LoVo (cell line): ENCODE measurements around the gene MGAT5B.

Experiments
- DNase-seq: peaks from one replicate; pipeline ENCODE4 v3.0.0-alpha.2; 2016; ENCODE audit warnings: low spot score

The MGAT5B gene

DNA sequence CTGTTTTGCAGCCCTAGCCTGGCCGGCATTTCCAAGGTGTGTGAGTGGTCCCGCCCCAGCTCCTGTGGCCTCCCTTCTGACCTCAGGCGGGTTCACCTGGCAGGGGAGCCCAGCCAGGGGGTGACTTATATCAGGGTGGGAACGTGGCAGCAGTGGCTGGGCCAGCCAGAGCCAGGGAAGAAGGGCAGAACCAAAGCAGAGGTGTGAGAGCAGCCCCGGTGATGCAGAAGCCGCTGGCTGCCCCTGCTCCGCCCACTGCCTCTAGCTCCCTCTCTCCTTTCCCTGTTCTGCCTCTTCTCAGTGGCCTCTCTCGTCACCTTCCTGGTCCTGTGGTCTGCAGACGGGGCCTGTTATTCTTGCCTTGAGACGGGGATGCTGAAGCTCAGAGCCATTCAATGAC is 12.1 kb downstream of the MGAT5B start:
- no peak for DNase-seq

- no peak for DNase-seq
Observed at GRCh38 chr17:76880971-76881370, 12.8 kb downstream of the MGAT5B start.

GRCh38 chr17:76881408-76881807 is 13.2 kb downstream of the MGAT5B start:
- no peak for DNase-seq

- no peak for DNase-seq
Observed at GRCh38 chr17:76881966-76882365, 13.8 kb downstream of the MGAT5B start.

DNA sequence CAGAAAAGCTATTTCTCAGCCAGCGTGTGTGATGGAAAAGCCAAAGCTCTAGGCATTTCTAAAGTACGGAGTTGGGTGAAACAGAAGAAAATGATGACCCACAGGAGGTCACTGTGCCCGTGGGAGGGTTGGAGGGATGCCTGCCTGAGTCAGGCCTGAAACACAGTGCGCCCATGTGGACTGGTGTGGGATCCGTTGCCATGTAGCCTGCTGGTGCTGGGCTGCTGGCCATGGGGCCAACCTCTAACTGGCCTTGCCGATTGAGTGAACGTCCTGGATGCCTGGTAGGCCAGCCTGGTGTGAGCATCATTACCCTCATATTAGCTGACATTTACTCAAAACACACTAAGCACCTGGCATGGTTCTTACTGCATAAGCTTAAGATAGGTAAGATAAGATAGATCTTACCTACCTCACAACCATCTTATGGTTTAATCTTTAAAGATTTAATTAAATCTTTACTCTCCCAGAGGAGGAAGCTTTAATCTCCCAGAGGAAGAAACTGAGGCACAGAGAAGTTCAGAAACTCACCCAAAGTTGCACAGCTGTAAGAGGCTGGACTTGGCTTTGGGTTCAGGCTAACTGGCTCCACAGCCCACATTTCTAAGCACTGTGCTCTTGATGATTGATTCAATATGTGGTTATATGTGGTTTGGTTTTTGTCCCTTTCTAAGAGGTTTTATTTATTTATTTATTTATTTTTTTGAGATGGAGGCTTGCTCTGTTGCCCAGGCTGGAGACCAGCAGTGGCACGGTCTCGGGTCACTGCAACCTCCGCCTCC is 15.7 kb downstream of the MGAT5B start:
- no peak for DNase-seq

DNA sequence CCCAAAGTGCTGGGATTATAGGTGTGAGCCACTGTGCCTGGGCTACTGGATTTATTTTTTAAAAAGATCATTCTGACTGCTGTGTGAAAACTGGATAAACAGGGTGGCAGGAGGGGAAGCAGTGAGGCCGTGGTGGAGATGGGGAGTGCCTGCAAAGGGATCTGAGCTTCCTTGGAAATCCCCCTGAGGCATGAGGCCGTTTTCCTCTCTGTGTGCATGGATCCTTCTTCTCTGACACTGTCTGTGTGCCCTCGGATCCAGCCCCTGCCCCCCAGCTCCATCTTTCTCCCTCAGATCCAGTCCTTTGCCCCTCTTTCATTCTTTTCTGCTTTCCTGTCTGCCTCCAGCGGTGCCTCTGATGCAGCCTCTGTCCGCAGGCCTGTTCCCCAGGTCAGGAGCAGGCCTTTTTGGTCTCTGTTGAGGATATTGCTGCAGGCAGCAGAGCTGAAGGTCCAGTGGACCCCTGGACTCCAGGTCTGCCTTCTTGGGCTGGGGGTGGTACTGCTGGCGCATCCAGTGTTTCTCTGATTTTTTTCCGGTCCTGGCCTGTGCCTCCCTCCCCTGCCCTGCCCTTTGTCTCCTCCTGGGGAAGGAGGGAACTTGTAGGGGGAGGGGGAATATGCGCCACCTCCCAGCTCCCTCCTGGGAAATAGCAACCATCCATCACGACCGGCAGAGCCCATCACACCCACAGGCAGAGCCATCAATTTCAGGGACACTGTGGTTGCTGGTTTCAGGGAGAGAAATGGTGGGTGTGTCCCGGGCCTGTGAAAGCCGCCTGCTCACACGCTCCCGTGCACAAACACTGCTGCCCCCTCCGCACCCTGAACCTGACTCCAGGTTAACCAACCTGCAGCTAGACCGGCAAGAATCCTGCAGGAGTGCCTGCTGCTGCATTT is 17.0 kb downstream of the MGAT5B start:
- DNase-seq = no peak

DNA sequence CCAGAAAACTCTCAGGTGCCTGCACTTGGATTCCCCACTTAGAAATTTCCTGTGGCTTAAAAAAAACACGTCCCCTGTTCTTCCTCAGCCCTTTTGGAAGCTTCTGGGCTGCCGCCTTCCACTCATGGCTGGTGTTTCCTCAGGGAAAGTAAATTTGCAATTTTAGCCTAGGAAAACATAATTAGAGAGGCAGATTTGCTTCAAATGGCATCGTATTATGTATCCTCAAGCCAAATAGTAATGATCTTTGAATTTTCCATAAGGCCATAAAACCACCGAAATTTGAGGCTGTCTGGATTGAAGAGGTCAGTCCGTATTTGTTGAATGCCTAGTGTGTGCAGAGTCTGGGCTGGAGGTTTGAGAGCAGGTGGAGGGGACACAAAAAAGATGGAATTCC is 17.7 kb downstream of the MGAT5B start:
- no peak for DNase-seq

DNA sequence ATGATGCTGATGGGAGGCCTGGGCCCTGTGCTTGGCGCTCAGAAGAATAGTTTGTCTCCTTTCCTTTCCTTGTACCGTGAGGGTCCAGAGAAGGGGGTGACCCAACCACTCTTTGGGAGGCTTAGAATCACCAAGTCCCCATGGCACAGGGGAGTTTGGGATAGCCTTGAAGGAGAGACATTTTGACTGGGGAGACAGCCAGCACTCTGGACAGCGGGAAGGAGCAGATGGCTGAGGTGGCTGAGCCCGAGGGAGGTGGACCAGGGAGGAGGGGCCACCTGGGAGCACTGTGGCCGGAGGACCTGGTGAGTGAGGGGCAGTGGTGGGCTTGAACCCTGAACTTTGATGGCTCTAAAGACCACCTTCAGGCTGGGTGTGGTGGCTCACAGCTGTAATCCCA is 18.2 kb downstream of the MGAT5B start:
- no peak for DNase-seq

- no peak for DNase-seq
Observed at GRCh38 chr17:76887802-76888201, 19.6 kb downstream of the MGAT5B start.

GRCh38 chr17:76888661-76889060 is 20.5 kb downstream of the MGAT5B start:
- no peak for DNase-seq

DNA sequence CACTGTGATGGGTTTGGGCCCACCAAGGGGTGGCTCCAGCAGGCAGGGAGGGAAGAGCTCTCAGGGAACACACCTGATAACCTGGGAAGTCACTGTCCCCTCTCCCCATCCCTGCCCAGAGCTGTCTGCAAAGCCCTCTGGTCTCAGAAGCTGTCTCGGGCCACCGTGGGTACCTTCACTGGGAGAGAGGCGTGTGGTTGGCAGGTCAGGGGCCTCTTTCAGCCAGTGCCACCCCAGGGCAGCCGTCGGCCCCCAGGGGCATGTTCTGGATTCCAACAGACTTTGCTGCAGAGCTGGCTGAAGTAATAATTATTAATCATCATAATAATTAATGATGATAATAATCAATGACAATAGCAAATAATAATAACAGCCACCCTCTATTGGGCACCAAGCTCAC is 21.1 kb downstream of the MGAT5B start:
- no peak for DNase-seq

- DNase-seq = no peak
Observed at GRCh38 chr17:76892329-76892728, 24.1 kb downstream of the MGAT5B start.

DNA sequence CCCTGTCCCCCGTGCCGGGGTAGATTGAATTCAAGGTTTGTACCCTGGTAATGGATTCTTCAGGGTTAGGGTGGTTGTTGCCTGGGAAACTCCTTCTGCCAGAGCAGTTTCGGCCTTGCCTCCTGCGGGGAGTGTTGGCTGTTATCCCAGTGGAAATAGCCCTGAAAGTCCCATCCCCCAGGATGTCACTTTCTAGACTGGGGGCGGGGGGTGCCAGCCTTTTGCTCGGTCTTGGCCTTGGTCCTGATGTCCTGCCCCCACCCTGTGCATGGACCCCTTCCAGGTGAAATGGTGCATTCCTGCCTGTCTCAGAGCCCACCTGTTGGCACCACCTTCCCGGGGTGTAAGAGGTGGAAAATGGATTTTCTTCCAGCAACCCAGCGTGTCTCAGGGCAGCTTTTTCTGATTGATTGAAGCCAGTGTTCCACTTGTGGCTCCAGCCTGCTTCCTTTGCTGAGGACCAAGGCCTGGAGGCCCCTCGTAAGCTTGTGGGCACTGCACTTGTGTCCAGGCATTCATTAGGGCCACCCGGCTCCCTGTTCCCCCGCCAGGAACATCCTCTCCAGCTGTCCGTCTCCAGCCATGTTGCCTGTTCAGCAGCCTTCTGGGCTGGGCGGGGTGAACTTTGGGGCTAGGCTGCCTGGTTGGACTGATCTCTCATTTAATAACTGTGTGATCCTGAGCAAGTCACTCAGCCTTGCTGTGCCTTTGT is 25.6 kb downstream of the MGAT5B start:
- no peak for DNase-seq

GRCh38 chr17:76894842-76895241 is 26.6 kb downstream of the MGAT5B start:
- DNase-seq = no peak

GRCh38 chr17:76897023-76897422 is 28.8 kb downstream of the MGAT5B start:
- DNase-seq = no peak

GRCh38 chr17:76899414-76899813 is 31.2 kb downstream of the MGAT5B start:
- DNase-seq = no peak

- DNase-seq = no peak
Observed at GRCh38 chr17:76900723-76901122, 32.5 kb downstream of the MGAT5B start.

GRCh38 chr17:76901542-76902197 is 33.5 kb downstream of the MGAT5B start:
- no peak for DNase-seq

DNA sequence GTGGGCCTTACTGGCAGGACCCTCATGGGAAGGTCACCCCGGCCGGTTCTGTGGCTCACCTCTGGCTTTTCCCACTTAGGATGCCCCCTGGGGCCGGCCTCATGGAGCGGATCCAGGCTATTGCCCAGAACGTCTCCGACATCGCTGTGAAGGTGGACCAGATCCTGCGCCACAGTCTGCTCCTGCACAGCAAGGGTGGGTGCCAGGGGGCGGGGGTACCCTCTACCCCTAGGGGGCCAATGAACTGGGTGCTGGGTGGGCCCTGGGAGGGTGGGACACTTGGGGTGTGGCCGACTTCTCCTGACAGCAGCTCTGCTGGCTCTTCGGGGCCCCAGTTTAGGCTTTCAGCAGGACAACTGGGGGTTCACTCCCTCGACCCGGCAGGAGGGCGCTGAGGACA is 34.3 kb downstream of the MGAT5B start:
- no peak for DNase-seq

DNA sequence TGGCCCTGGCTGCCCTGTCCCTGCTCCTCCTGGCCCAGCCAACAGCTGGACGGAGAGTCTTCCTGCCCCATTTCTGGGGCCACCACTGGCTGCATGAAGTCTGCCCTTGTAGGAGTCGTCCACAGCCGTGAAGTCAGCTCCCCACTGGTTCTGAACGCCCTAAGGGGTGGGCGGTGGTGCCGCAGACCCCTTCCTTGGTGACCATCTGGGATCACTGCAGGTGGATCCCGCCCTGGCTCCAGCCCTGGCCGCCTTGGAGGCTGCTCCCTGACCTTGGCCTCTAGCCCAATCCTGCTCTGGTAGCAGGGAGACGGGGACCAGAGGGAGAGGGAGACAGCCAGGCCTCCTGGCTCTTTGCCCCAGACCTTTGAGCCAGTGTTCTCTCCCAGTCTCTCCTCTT is 35.4 kb downstream of the MGAT5B start:
- DNase-seq = no peak

DNA sequence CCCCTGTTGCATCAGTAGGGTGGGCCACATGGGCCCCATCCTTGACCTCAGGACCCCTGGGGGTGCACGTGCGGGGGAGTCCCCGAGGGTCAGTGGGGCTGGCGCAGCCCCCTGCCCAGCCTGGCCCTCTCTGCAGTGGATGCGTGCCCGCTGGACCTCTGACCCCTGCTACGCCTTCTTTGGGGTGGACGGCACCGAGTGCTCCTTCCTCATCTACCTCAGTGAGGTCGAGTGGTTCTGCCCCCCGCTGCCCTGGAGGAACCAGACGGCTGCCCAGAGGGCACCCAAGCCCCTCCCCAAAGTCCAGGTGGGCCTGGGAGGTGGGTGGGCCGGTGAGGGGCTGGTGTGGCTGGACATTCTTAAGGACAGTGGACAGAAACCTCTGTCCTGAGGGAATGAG is 35.9 kb downstream of the MGAT5B start:
- no peak for DNase-seq

GRCh38 chr17:76905036-76905435 is 36.8 kb downstream of the MGAT5B start:
- DNase-seq = no peak
